ENCODE results near the gene C9orf78. TPM values are rescaled to one million over a fixed set of nuclear protein-coding genes. Genes with fewer than 3 reads are reported as not detected.
A peak's percentile ranks its signal among the peaks of the same experiment; 100 is the strongest.

The C9orf78 gene
- total RNA-seq, 1 experiment from 2014 or later: 42.4 TPM

GRCh38 chr9:129840034-129840433 lies 5.0 kb upstream of the C9orf78 start:
- no peak overlapping the region for H3K4me3 ChIP-seq (ENCODE audit: low read length)
- H3K9me2 ChIP-seq (replicated peaks; ENCODE audit: low read length): no peaks in the 10 kb centered on the region
- POLR2A ChIA-PET (ENCODE audit: unreplicated experiment): no interaction called here
- no peak for TF ChIP-seq EZH2 (IDR thresholded peaks at IDR 0.05; ENCODE audit: low read length, unreplicated experiment)
- TF ChIP-seq, protein P1, sequence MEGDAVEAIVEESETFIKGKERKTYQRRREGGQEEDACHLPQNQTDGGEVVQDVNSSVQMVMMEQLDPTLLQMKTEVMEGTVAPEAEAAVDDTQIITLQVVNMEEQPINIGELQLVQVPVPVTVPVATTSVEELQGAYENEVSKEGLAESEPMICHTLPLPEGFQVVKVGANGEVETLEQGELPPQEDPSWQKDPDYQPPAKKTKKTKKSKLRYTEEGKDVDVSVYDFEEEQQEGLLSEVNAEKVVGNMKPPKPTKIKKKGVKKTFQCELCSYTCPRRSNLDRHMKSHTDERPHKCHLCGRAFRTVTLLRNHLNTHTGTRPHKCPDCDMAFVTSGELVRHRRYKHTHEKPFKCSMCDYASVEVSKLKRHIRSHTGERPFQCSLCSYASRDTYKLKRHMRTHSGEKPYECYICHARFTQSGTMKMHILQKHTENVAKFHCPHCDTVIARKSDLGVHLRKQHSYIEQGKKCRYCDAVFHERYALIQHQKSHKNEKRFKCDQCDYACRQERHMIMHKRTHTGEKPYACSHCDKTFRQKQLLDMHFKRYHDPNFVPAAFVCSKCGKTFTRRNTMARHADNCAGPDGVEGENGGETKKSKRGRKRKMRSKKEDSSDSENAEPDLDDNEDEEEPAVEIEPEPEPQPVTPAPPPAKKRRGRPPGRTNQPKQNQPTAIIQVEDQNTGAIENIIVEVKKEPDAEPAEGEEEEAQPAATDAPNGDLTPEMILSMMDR (conservative IDR thresholded peaks at IDR 0.05; ENCODE audit: low read depth, low read length): no peak
- no peak for TF ChIP-seq EZH2phosphoT487 (IDR thresholded peaks at IDR 0.05; ENCODE audit: borderline replicate concordance, low read length)
- CTCF ChIA-PET: no interaction called here
- intact Hi-C loops (cut with micrococcal nuclease): no loop called here
- BruUV-seq (replicated peaks): no TSS peak
- H3K27ac ChIP-seq (ENCODE audit: low read length): no peak overlapping the region
- peaks cover 28% of the 10 kb centered on the region for H3K4me1 ChIP-seq (ENCODE audit: insufficient read depth, low read length)
- no peaks in the 10 kb centered on the region for H3F3A ChIP-seq (ENCODE audit: low read length, unreplicated experiment)
- no peaks in the 10 kb centered on the region for H3K36me3 ChIP-seq (ENCODE audit: low read depth, low read length)
- ATAC-seq (no peak), DNase-seq (no peak)
- no peak overlapping the region for H3K4me2 ChIP-seq (ENCODE audit: low read length)
- no peak overlapping the region for H3K9ac ChIP-seq (ENCODE audit: low read length)
- H3K27me3 ChIP-seq (ENCODE audit: low read length): no peaks in the 10 kb centered on the region
- no peaks in the 10 kb centered on the region for H3K9me3 ChIP-seq (ENCODE audit: low read length)
- H4K20me1 ChIP-seq (ENCODE audit: low read length): no peaks in the 10 kb centered on the region
- no peak overlapping the region for H2AFZ ChIP-seq (ENCODE audit: low read length)
- peaks cover 31% of the 10 kb centered on the region for H3K79me2 ChIP-seq (ENCODE audit: low read length)

- peak overlapping the region; percentile 77 for H3K27ac ChIP-seq (ENCODE audit: low read length)
- no peaks in the 10 kb centered on the region for H3K9me3 ChIP-seq (ENCODE audit: low read length)
- peak overlapping the region; percentile 31; the same call in 1 of the 2 replicates for H3K4me3 ChIP-seq (ENCODE audit: low read length)
- ATAC-seq (no peak), DNase-seq (no peak)
- no peaks in the 10 kb centered on the region for H3K9me2 ChIP-seq (replicated peaks; ENCODE audit: low read length)
- H3K9ac ChIP-seq (ENCODE audit: low read length): peak overlapping the region; percentile 18; the same call in 1 of the 2 replicates
- no peak overlapping the region for H2AFZ ChIP-seq (ENCODE audit: low read length)
- H3K4me2 ChIP-seq (ENCODE audit: low read length): peak overlapping the region; percentile 72
- TF ChIP-seq EZH2 (IDR thresholded peaks at IDR 0.05; ENCODE audit: low read length, unreplicated experiment) (no peak), EZH2phosphoT487 (IDR thresholded peaks at IDR 0.05; ENCODE audit: borderline replicate concordance, low read length) (no peak)
- TF ChIP-seq, protein P1 (conservative IDR thresholded peaks at IDR 0.05; ENCODE audit: low read depth, low read length): no peak
- peaks cover 37% of the 10 kb centered on the region for H3K79me2 ChIP-seq (ENCODE audit: low read length)
- no peaks in the 10 kb centered on the region for H3K36me3 ChIP-seq (ENCODE audit: low read depth, low read length)
- intact Hi-C loops (cut with micrococcal nuclease): no loop called here
- ChIA-PET POLR2A (ENCODE audit: unreplicated experiment) (interaction anchor here (0.5 to 0.6 kb wide), 2 partner anchors 100 to 767 kb away, joined by 3 read pairs; no protein-coding TSS in a partner anchor), CTCF (no interaction called here)
- peaks cover 28% of the 10 kb centered on the region for H3K4me1 ChIP-seq (ENCODE audit: insufficient read depth, low read length)
- BruUV-seq (replicated peaks): no TSS peak
- H3K27me3 ChIP-seq (ENCODE audit: low read length): no peaks in the 10 kb centered on the region
- no peaks in the 10 kb centered on the region for H4K20me1 ChIP-seq (ENCODE audit: low read length)
- H3F3A ChIP-seq (ENCODE audit: low read length, unreplicated experiment): no peaks in the 10 kb centered on the region
Measured at GRCh38 chr9:129839324-129840023, 4.4 kb upstream of the C9orf78 start.

Data from PC-3 (cell line).